GM12878 (cell line): ENCODE results near the gene IQCH. TPM values are rescaled to one million over a fixed set of nuclear protein-coding genes. Genes with fewer than 3 reads are reported as not detected.

Experiments used
- ATAC-seq: fragments of 200-7000 bp; cut with Tn5 transposase; 3 replicates; pipeline ENCODE4 v1.9.1; 2020; ENCODE audit warnings: mild to moderate bottlenecking, moderate library complexity
- BruUV-seq: library from RNA; stranded (reverse); fragments of 400-500 nt; replicated peaks from 2 replicates; lab custom pipeline; 2021; lab: Mats Ljungman, UMichigan
- CTCF ChIA-PET: fragments of 300-600 bp; sonication (Branson Sonifier 250); formaldehyde crosslinking; extraction: SDS; loops from one replicate; lab custom pipeline; 2021; ENCODE audit warnings: inconsistent platforms; lab: Yijun Ruan, JAX
- POLR2A ChIA-PET: fragments of 350-600 bp; formaldehyde crosslinking; extraction: SDS; loops from one replicate; lab custom pipeline; 2021; ENCODE audit warnings: inconsistent platforms; lab: Charles Lee
- RAD21 ChIA-PET: fragments of 300-600 bp; sonication (Branson Sonifier 250); formaldehyde crosslinking; loops from one replicate; lab custom pipeline; 2023; ENCODE audit warnings: antibody characterized with exemption; ENCODE audit not compliant: unreplicated experiment; lab: Charles Lee
- SMC1A ChIA-PET: fragments of 300-600 bp; sonication (Branson Sonifier 250); formaldehyde crosslinking; loops from one replicate; lab custom pipeline; 2023; ENCODE audit not compliant: unreplicated experiment, uncharacterized antibody; lab: Charles Lee
- DNase-seq: peaks from one replicate; pipeline ENCODE4 v3.0.0-alpha.2; 2011; ENCODE audit warnings: low read depth, low spot score
- FAIRE-seq: peaks from 3 replicates; lab custom pipeline; 2011; peaks lifted over from hg19 to GRCh38; lab: Jason Lieb, UNC
- H2AFZ ChIP-seq: 2 replicates; pipeline ENCODE4 v1.6.0; 2011; ENCODE audit warnings: low read depth, low read length, control low read depth; ENCODE audit not compliant: control insufficient read depth
- H3K27ac ChIP-seq: 2 replicates; pipeline ENCODE4 v1.5.1; 2011; ENCODE audit warnings: control low read depth; ENCODE audit not compliant: control insufficient read depth, insufficient read depth
- H3K27me3 ChIP-seq, 2 experiments: replicated peaks in 1 of 2; 2 replicates each; pipeline versions ENCODE4 v1.6.0 to v1.6.1; 2011; ENCODE audit warnings: low read length in 1 of 2; ENCODE audit not compliant: control insufficient read depth in 2 of 2, insufficient read depth in 2 of 2
- H3K36me3 ChIP-seq, 2 experiments: 2 replicates each; pipeline ENCODE4 v1.5.1; 2011; ENCODE audit warnings: low read length in 1 of 2; ENCODE audit not compliant: control insufficient read depth in 2 of 2, insufficient read depth in 2 of 2
- H3K4me1 ChIP-seq: 2 replicates; pipeline ENCODE4 v1.6.1; 2011; ENCODE audit warnings: mild to moderate bottlenecking, low read length, moderate library complexity, mixed read lengths; ENCODE audit not compliant: control insufficient read depth, insufficient read depth
- H3K4me2 ChIP-seq: 2 replicates; pipeline ENCODE4 v1.6.0; 2011; ENCODE audit warnings: control low read depth; ENCODE audit not compliant: control insufficient read depth, insufficient read depth
- H3K4me3 ChIP-seq: fragments of 200-600 bp; sonication (generic); 2 replicates; pipeline ENCODE4 v1.5.1; 2016
- H3K79me2 ChIP-seq: 2 replicates; pipeline ENCODE4 v1.6.0; 2011; ENCODE audit warnings: low read length; ENCODE audit not compliant: control insufficient read depth, insufficient read depth
- H3K9ac ChIP-seq: 2 replicates; pipeline ENCODE4 v1.8.0; 2011; ENCODE audit warnings: low read length, control low read depth, mixed read lengths; ENCODE audit not compliant: control insufficient read depth, insufficient read depth
- H3K9me3 ChIP-seq: replicated peaks from 3 replicates; pipeline ENCODE4 v1.5.1; 2011; ENCODE audit warnings: mild to moderate bottlenecking, low read length; ENCODE audit not compliant: control insufficient read depth, insufficient read depth
- H4K20me1 ChIP-seq: 2 replicates; pipeline ENCODE4 v1.6.0; 2011; ENCODE audit not compliant: control insufficient read depth, insufficient read depth
- FOXK2 ChIP-seq: fragments of 450-650 bp; IDR thresholded peaks from 2 replicates; pipeline ENCODE4 v1.6.1; 2017; ENCODE audit warnings: mild to moderate bottlenecking, moderate library complexity
- HDGF ChIP-seq: fragments of 450-650 bp; IDR thresholded peaks from 2 replicates; pipeline ENCODE4 v1.6.1; 2016; ENCODE audit warnings: antibody characterized with exemption
- IRF4 ChIP-seq: IDR thresholded peaks from 2 replicates; pipeline ENCODE4 v1.6.1; 2011; ENCODE audit warnings: low read depth, low read length
- IRF5 ChIP-seq: fragments of 450-650 bp; IDR thresholded peaks from 2 replicates; pipeline ENCODE4 v1.6.1; 2017; ENCODE audit warnings: borderline replicate concordance
- JUNB ChIP-seq: IDR thresholded peaks from 2 replicates; pipeline ENCODE4 v1.6.1; 2016; ENCODE audit warnings: antibody characterized with exemption, mild to moderate bottlenecking
- MAX ChIP-seq: IDR thresholded peaks from 2 replicates; pipeline ENCODE4 v1.6.1; 2012; ENCODE audit warnings: low read depth, low read length, improper control_type of control experiment
- NKRF ChIP-seq: fragments of 450-650 bp; conservative IDR thresholded peaks from 2 replicates; pipeline ENCODE4 v1.6.1; 2017; ENCODE audit warnings: mild to moderate bottlenecking, moderate library complexity
- SRF ChIP-seq, 2 experiments: IDR thresholded peaks; 2 replicates each; pipeline ENCODE4 v1.6.1; 2011; ENCODE audit warnings: low read depth in 2 of 2, low read length in 2 of 2, mild to moderate bottlenecking in 1 of 2, moderate library complexity in 1 of 2
- USF1 ChIP-seq: IDR thresholded peaks from 2 replicates; pipeline ENCODE4 v1.6.1; 2011; ENCODE audit warnings: borderline replicate concordance, low read depth, mild to moderate bottlenecking, moderate library complexity, mixed read lengths, low read length; ENCODE audit not compliant: insufficient read depth; ENCODE audit errors: extremely low read length
- ZBED1 ChIP-seq: IDR thresholded peaks from 2 replicates; pipeline ENCODE4 v1.6.1; 2016; ENCODE audit warnings: borderline replicate concordance
- ZNF622 ChIP-seq: fragments of 450-650 bp; IDR thresholded peaks from 2 replicates; pipeline ENCODE4 v1.6.1; 2017; ENCODE audit warnings: mild to moderate bottlenecking, inconsistent platforms
- WGBS: methylation state at CpG from one replicate; pipeline ENCODE4 v1.1.6; 2016; ENCODE audit warnings: low lambda C conversion rate; ENCODE audit not compliant: insufficient replicate concordance, insufficient coverage; ENCODE audit errors: missing lambda C conversion rate; 5-methylcytosine and 5-hydroxymethylcytosine counted together
- in situ Hi-C: fragments of 300-500 bp; cut with MboI; formaldehyde crosslinking; loops from 9 replicates; pipeline ENCODE4 v1.14.3; 2018; ENCODE audit warnings: mixed read lengths
- intact Hi-C: fragments of 100-400 bp; cut with micrococcal nuclease; formaldehyde crosslinking; loops from one replicate; pipeline ENCODE4 v1.14.2; 2022; ENCODE audit not compliant: unreplicated experiment
- polyA plus RNA-seq, 11 experiments: library from polyadenylated mRNA; depleted of rRNA in 4 of 11; unstranded in 6 of 11; stranded (reverse) in 5 of 11; fragments of >200 nt; fragmentation: Nextera tagmentation in 4 of 11; fragmentation: Illumina TruSeq in 1 of 11; extraction: Ambion mirVana in 4 of 11; extraction: Trizol in 1 of 11; gene quantifications; 1 replicate in 1 of 11; 2 replicates in 10 of 11; pipeline versions ENCODE4 v1.2.1 to v1.2.3, GENCODE V29; 2011 to 2016; ENCODE audit warnings: inconsistent platforms in 2 of 11, missing spikeins in 2 of 11, low read depth in 1 of 11
- total RNA-seq, 4 experiments: library from RNA; depleted of rRNA in 3 of 4; stranded (reverse); fragments of >200 nt in 3 of 4; fragmentation: Illumina TruSeq in 1 of 4; extraction: Trizol in 1 of 4; gene quantifications; 2 replicates each; pipeline versions ENCODE4 v1.2.1 to v1.2.3, GENCODE V29; 2013 to 2021

Gene IQCH
- total and polyA plus RNA-seq, 10 of the 15 experiments (the other 5 are each of a cell fraction or from before 2014, with no cell fraction given), result 0.29 to 1.3 (median 0.99) TPM

GRCh38 chr15:67253549-67254237, 893 bp upstream of the IQCH start:
- H2AFZ ChIP-seq, result peak overlapping the region; percentile 87
- ChIA-PET SMC1A (interaction anchor here (1.2 to 2.5 kb wide), 3 partner anchors 12 to 136 kb away, joined by 3 to 9 read pairs (median 3); no protein-coding TSS in a partner anchor), RAD21 (interaction anchor here (0.7 to 1.0 kb wide), 2 partner anchors 114 to 153 kb away, joined by 3 to 4 read pairs; no protein-coding TSS in a partner anchor), CTCF (interaction anchor here (0.6 kb wide), 1 partner anchor 1902 kb away, joined by 3 read pairs; no protein-coding TSS in a partner anchor), POLR2A (interaction anchor here (1.4 kb wide), 1 partner anchor 51 kb away, joined by 3 read pairs; no protein-coding TSS in a partner anchor)
- DNase-seq (no peak), ATAC-seq (no peak), FAIRE-seq (no peak)
- H4K20me1 ChIP-seq, result no peaks in the 10 kb centered on the region
- peak overlapping the region; percentile 87 for H3K4me2 ChIP-seq
- WGBS, result 20% methylated on average over 15 of the region's 15 CpGs
- TSS peak; percentile 74 for BruUV-seq
- H3K36me3 ChIP-seq, result no peaks in the 10 kb centered on the region
- in situ Hi-C loops (no loop called here), intact Hi-C loops (loop anchor here (5.0 kb wide), 1 partner anchor 309 kb away; no protein-coding TSS in a partner anchor)
- no peaks in the 10 kb centered on the region for H3K27me3 ChIP-seq
- peak overlapping the region; percentile 78 for H3K27ac ChIP-seq
- no peaks in the 10 kb centered on the region for H3K4me1 ChIP-seq
- peaks cover 25% of the 10 kb centered on the region for H3K79me2 ChIP-seq
- no peaks in the 10 kb centered on the region for H3K9me3 ChIP-seq
- peak overlapping the region; percentile 84 for H3K4me3 ChIP-seq
- TF ChIP-seq SRF (IDR thresholded peaks at IDR 0.05; ENCODE audit: low read depth in 2 of 2, low read length in 2 of 2) (no peak), HDGF (no peak), IRF5 (no peak), FOXK2 (no peak), MAX (no peak), ZBED1 (no peak), JUNB (no peak), ZNF622 (no peak), USF1 (no peak), IRF4 (no peak), NKRF (no peak)
- peak overlapping the region; percentile 90 for H3K9ac ChIP-seq
